Activated T-cell treated with anti-CD3 and anti-CD28 coated beads for 4 hours (primary cell): ENCODE results near the gene PPP2R3B.
"Not testable (repeated sequence)": the region's sequence is repeated elsewhere in the genome, so short reads cannot be mapped to it uniquely, and the experiment has no call there.

Experiments used
- DNase-seq: peaks from one replicate; pipeline ENCODE4 v3.0.0-alpha.2; 2020

The PPP2R3B gene

GRCh38 chrX:351736-352135, 35.0 kb downstream of the PPP2R3B start:
- DNase-seq, result no peak

- not testable (repeated sequence) for DNase-seq
These were observed 35.4 kb downstream of the PPP2R3B start for GRCh38 chrX:351324-351641.

- no peak for DNase-seq
These were observed 36.0 kb downstream of the PPP2R3B start for GRCh38 chrX:350534-351323.

- no peak for DNase-seq
These were observed 36.6 kb downstream of the PPP2R3B start for GRCh38 chrX:350148-350533.

- DNase-seq, result no peak
These were observed 37.0 kb downstream of the PPP2R3B start for GRCh38 chrX:349702-350101.

- DNase-seq, result no peak
These were observed 37.5 kb downstream of the PPP2R3B start for GRCh38 chrX:349196-349595.

GRCh38 chrX:348461-349117, 38.1 kb downstream of the PPP2R3B start:
- DNase-seq, result no peak

GRCh38 chrX:347351-348117, 39.2 kb downstream of the PPP2R3B start:
- no peak for DNase-seq

- DNase-seq, result no peak
These were observed 40.5 kb downstream of the PPP2R3B start for GRCh38 chrX:346034-346813.

- DNase-seq, result no peak
These were observed 41.4 kb downstream of the PPP2R3B start for GRCh38 chrX:345020-345925.

GRCh38 chrX:344371-344901, 42.3 kb downstream of the PPP2R3B start:
- no peak for DNase-seq

- no peak for DNase-seq
These were observed 45.1 kb downstream of the PPP2R3B start for GRCh38 chrX:341541-342101.

- DNase-seq, result no peak
These were observed 45.9 kb downstream of the PPP2R3B start for GRCh38 chrX:340641-341423.

- no peak for DNase-seq
These were observed 46.6 kb downstream of the PPP2R3B start for GRCh38 chrX:340121-340520.

GRCh38 chrX:338836-339400, 47.8 kb downstream of the PPP2R3B start:
- no peak for DNase-seq

GRCh38 chrX:338281-338835, 48.3 kb downstream of the PPP2R3B start:
- DNase-seq, result no peak

GRCh38 chrX:337331-337831, 49.3 kb downstream of the PPP2R3B start:
- DNase-seq, result no peak

- no peak for DNase-seq
These were observed 50.5 kb downstream of the PPP2R3B start for GRCh38 chrX:336227-336626.

- no peak for DNase-seq
These were observed 51.0 kb downstream of the PPP2R3B start for GRCh38 chrX:335758-336155.
